ENCODE results near the gene PDZK1.
"Not testable (repeated sequence)": the region's sequence is repeated elsewhere in the genome, so short reads cannot be mapped to it uniquely, and the experiment has no call there.

Gene PDZK1

DNA sequence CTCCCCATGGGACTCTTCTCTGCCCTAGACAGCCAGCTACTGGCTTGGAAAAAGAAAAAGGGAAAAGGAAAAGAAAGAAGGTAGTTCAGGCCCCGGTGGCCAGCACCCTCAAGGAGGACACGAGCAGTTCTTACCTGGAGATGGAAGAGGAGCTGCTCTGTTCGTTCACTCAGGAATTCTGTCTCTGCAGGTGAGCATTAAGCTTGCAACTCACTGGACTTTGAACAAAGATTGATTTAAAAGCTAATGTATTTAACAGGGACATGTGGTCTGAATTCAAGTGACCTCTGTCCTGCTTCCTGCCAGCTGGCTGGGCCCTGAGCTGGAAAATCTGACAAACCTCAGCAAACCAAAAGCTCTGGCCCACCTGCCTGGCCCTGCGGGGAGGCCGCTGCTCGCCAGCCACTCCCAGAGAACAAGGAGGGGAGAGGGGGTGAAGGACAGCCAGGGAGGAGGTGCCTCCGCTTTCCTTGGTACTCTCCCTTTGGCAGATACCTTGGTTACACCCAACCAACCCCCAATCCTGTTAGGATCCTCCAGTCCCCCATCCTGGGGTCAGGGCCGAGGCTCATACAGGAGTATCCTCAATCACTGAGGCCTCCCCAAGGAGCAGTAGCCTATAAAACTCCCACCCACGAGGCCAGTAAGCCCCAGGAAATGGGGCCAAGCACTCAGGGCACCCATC, at the start of gene PDZK1:
Gene PDZK1 (minus strand): TSS at position 186 of the 685 bp plus-strand sequence. CDS start 19,347 bp downstream, outside the sequence.
- FAIRE-seq: peak; percentile 81
- peak; percentile 51 for DNase-seq (ENCODE audit: low spot score)

- FAIRE-seq: peak; percentile 54
- DNase-seq (ENCODE audit: low spot score): peak; percentile 62
Observed at GRCh38 chr1:145751491-145752037, 44.4 kb upstream of the PDZK1 start.

DNA sequence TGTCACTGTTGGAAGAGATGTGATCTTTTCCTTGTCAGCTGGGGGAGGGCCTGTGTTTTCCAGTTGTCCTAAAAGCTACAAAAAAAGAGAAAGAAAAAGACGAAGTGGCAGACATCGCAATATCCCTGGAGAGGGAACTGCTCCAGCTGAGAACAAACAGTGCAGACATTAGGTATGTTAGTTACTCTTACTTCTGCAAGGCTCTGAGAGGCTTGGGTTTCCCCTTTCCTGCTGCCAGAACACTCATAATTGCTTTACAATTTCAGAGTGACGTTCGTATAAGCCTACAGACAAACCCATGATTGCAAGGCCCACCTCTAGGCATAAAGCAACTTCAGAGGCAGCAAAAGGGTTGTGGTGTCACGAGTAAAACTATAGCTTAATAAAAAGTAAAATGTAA, 43.3 kb upstream of the PDZK1 start:
- FAIRE-seq (no peak), DNase-seq (ENCODE audit: low spot score) (no peak)

DNA sequence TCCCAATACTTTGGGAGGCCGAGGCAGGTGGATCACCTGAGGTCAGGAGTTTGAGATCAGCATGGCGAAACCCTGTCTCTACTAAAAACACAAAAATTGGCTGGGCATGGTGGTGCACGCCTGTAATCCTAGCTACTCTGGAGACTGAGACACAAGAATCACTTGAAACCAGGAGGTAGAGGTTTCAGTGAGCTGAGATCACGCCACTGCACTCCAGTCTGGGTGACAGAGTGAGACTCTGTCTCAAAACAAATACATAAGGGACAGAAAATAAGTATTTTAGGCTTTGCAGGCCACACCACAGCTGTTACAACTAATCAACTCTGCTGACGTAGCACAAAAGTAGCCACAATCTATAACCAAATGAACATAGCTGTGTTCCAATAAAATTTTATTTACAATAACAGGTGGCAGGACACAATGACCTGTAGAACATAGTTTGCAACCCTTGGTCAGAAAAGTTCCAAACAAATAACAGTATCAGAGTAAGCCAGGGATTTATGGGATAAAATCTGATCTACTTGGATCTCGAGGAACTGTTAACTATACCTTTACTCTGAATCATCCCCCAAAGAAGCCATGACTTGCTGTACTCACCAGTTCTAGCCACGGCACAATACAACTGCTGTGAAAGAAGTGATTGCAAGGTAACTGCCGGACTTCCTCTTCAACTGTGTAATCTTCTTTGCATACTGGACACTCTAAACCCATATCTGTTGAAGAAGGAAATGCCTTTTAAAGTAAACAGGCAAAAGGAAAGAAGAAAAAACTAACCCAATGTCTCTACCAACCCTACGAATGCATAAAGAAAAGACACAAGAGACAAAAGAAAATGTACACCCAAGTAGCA, 40.5 kb upstream of the PDZK1 start:
- DNase-seq (ENCODE audit: low spot score): no peak
- FAIRE-seq: no peak

DNA sequence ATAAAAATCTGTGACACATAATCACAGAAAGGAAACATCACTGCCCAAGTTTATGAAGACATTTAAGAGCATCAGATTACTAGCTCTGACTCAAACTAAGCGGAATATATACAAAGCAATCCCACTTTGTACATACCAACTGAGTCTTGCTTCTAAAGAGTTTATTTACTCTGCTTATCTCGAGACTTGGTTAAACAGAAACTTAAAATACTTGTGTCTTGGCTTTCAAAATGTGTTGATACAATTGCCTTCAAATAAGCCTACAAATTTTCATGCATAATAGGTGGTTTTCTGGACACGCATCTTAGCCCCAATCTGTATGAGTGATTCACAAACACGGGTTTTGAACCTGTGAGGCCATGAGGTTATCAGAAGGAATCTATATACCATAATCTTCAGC, 33.1 kb upstream of the PDZK1 start:
- no peak for FAIRE-seq
- DNase-seq (ENCODE audit: low spot score): no peak

DNA sequence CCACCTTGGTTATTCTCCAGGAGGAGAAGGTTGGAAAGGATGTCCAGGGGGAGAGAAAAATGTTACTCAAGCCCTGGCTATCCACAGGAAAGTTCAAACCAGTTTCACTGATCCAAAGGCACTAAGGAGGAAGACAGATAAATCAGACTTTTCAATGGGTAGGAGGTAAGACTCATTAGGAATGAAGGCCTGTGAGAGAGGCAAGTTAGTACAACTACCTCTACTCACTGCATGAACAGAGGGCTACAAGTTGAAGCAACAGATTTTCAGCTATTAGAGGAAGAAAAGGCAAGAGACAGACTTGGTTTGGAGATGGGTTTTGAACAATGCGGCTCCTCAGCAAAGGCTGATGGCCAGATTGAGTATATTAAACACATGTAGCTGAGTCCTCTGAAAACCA, 29.0 kb upstream of the PDZK1 start:
- DNase-seq (ENCODE audit: low spot score) (no peak), FAIRE-seq (no peak)

DNA sequence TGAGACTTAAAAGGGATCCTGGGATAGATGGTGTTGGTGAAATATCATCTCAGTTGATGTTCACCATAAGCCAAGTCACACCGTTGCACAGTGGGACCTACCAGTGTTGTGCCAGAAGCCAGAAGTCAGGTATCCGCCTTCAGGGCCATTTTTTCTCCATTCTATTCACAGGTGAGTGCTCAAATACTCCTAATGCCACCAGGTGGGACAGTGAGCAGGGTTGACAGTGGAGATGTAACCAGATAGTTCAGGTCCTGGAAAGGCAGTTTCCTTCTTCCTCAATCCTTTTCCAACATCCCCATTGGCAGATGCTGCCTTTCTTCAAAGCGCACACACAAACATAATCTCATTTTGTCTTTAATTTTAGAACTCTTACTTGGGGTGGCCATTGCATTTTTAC, 23.7 kb upstream of the PDZK1 start:
- no peak for FAIRE-seq

GRCh38 chr1:145730467-145730866, 23.3 kb upstream of the PDZK1 start:
- DNase-seq (ENCODE audit: low spot score): no peak
- FAIRE-seq: no peak

More for the DNA sequence above, 23.7 kb upstream of the PDZK1 start:
- DNase-seq (ENCODE audit: low spot score): no peak

GRCh38 chr1:145729666-145730436, 22.7 kb upstream of the PDZK1 start:
- FAIRE-seq (no peak), DNase-seq (ENCODE audit: low spot score) (no peak)

DNA sequence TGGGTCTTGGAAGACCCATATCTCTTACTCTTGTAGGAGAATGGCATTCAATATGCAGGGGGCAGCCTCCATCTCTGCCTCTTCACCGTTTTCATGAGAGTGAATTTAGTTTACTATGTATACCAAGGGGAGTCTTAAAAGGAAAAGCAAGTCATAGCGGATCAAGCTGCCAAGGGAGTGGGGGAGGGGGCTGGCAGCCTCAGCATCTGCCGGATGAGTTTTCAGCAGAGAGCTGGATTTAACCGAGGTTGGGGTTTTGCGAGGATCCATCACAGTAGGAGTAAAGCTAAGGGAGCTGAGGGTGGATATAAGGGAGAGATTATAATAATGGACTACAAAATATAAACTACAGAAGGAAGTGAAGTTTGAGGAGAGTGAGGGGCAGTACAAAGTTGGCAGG, 22.0 kb upstream of the PDZK1 start:
- no peak for FAIRE-seq
- no peak for DNase-seq (ENCODE audit: low spot score)

GRCh38 chr1:145726193-145726592, 19.0 kb upstream of the PDZK1 start:
- DNase-seq (ENCODE audit: low spot score); FAIRE-seq: not testable (repeated sequence)

GRCh38 chr1:145720878-145721671, 13.9 kb upstream of the PDZK1 start:
- DNase-seq (ENCODE audit: low spot score) (peak; percentile 73), FAIRE-seq (no peak)

DNA sequence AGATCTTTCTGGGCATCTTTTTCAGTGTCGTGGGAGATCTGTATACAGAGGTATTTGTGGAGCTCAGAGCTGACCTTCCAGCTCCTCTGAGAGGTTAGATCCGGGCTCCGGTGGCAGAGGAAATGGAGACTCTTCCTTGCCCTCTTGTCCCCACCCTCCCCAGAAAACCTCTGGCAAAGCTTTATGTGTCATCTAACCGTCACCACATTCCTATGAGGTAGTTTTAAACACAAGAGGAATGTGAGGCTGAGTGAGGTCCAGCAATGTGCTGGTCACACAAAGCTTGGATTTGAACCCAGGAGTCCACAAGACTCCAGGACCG, 13.3 kb upstream of the PDZK1 start:
- peak; percentile 88 for FAIRE-seq
- peak; percentile 94 for DNase-seq (ENCODE audit: low spot score)

DNA sequence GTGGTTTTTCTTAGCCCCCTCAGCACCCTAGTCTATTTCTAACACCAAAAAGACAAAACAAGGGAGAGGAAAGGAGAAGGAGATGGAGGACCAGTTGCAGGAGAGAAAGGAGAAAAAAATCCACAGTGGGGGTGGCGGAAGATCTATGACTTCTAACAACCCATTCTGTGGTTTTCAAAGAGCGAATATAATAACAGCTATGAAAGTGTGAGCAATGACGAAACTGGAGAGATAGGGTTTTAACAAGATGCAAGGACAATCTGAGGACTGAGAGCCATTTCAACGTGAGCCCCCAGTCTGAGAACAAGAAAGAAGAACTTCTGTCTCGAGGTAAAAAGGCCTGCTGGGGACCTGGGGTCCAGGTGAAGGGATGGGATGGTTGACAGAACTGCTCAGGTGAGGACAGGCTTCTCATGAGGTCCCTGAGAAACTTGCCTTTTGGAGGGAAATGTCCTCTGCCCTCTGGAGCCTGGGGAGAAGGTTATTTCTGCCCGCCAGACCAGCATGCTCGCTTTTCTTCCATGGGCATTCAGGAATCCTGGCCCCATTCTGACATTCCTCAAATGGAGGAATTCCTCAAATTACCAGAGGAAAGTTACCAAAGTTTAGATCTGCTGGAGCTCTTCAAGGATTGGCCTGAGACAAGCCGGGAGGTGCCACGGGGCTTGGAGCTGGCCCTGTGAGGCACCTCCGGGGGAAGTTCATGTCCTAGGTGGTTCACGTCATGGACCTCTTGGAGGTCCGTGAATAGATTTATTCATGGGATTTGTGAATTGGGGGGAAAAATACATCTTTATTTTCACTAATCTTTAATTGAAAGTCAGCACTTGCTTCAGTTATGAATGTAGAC, 12.3 kb upstream of the PDZK1 start, which contains the start of gene CD160:
Gene CD160 (plus strand): TSS at position 270 of the 850 bp plus-strand sequence. CDS start 8,829 bp downstream, outside the sequence.
- FAIRE-seq (no peak), DNase-seq (ENCODE audit: low spot score) (no peak)

DNA sequence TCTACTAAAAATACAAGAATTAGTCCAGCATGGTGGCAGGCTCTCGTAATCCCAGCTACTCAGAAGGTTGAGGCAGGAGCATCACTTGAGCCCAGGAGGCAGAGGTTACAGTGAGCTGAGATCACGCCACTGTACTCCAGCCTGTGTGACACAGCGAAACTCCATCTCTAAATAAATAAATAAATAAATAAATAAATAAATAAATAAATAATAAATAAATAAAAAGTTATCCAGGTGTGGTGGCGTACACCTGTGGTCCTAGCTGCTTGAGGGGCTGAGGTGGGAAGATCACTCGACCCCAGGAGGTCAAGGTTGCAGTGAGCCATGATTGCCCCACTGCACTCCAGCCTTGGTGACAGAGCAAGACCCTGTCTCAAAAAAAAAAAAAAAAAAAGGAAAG, 11.3 kb upstream of the PDZK1 start:
- not testable (repeated sequence) for DNase-seq (ENCODE audit: low spot score); FAIRE-seq

GRCh38 chr1:145717833-145718232, 10.7 kb upstream of the PDZK1 start:
- DNase-seq (ENCODE audit: low spot score): no peak
- FAIRE-seq: no peak

DNA sequence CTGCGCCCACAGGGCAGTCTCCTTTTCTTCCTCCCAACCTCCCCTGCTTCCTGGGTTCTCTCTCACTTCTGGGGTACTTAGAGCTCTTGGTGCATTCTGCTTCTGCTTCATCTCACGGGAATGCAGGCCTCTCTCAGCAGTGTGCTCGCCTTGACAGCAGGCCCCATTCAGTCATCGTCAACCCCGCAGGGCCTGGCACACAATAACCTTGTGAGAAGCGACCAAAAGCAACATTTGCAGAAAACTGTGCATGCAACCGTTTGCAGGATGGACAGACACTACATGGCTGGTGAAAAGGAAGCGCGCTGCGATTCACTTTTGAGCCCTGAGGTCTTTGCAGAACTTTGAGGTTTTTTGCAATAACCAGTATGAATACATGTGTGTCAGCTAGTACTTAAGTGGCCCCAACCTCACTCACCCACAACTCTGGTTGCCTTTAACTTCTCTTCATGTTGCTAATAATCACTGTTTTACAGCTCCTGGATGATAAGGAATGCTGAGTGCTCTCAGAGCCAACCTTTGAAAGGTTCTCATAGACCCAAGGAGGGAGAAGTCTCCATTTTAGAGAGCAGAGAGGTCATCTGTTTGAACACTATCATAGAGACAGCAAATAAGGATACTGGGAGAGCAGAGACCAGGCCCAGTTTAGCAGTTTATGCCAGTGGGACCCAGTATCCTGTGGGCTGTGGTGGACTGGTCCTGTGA, 9.6 kb upstream of the PDZK1 start:
- FAIRE-seq (no peak), DNase-seq (ENCODE audit: low spot score) (no peak)

DNA sequence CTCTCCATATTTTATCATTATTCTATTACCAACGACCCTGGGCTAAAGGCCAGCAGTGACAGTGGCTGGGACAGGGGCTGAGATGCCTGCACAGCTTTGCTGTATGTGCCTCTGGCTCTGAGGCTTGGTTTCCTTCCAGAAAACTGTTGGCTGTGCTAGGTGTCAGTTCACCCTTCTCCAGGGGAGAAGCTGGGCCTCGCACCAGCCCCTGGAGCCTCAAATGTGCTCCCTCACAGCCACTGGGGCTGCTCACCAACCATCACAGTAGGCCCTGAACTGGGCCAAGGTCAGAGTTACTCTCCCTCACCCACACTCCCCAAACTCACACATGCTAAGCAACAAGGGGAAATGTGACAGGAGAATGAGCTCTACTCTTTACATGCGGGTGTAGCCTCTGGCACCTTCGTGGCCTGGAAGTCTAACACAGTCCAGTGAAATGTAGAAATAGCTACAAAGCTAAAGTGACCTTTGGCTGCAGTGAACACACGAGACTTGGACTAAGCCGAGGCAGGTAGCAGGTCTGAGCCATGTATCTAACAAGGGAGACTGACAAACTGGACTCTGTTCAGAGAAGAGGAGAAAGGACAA, 7.5 kb upstream of the PDZK1 start:
- DNase-seq (ENCODE audit: low spot score): no peak
- no peak for FAIRE-seq

GRCh38 chr1:145711213-145711651, 4.1 kb upstream of the PDZK1 start:
- DNase-seq (ENCODE audit: low spot score) (peak; percentile 99), FAIRE-seq (peak; percentile 98)

All from RCC 7860 (cell line).